Measurements from ENCODE around the gene DSP.

DNA sequence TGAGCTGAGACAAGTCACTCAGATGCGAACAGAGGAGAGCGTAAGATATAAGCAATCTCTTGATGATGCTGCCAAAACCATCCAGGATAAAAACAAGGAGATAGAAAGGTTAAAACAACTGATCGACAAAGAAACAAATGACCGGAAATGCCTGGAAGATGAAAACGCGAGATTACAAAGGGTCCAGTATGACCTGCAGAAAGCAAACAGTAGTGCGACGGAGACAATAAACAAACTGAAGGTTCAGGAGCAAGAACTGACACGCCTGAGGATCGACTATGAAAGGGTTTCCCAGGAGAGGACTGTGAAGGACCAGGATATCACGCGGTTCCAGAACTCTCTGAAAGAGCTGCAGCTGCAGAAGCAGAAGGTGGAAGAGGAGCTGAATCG lies 39.1 kb downstream of the DSP start:
- TF ChIP-seq, protein P1, sequence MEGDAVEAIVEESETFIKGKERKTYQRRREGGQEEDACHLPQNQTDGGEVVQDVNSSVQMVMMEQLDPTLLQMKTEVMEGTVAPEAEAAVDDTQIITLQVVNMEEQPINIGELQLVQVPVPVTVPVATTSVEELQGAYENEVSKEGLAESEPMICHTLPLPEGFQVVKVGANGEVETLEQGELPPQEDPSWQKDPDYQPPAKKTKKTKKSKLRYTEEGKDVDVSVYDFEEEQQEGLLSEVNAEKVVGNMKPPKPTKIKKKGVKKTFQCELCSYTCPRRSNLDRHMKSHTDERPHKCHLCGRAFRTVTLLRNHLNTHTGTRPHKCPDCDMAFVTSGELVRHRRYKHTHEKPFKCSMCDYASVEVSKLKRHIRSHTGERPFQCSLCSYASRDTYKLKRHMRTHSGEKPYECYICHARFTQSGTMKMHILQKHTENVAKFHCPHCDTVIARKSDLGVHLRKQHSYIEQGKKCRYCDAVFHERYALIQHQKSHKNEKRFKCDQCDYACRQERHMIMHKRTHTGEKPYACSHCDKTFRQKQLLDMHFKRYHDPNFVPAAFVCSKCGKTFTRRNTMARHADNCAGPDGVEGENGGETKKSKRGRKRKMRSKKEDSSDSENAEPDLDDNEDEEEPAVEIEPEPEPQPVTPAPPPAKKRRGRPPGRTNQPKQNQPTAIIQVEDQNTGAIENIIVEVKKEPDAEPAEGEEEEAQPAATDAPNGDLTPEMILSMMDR (IDR thresholded peaks at IDR 0.05) = no peak
- TF ChIP-seq POLR2A (IDR thresholded peaks at IDR 0.05) = no peak
